HCT116 (cell line): ENCODE measurements around the gene TFB1M. TPM values are rescaled to one million over a fixed set of nuclear protein-coding genes. Genes with fewer than 3 reads are reported as not detected.

Source experiments
- ATAC-seq: fragments of 200-7000 bp; cut with Tn5 transposase; 2 replicates; pipeline ENCODE4 v1.9.1; 2020; ENCODE audit warnings: mild to moderate bottlenecking, moderate library complexity
- BruUV-seq: library from RNA; stranded (reverse); fragments of 400-500 nt; replicated peaks from 2 replicates; lab custom pipeline; 2021; lab: Mats Ljungman, UMichigan
- CTCF ChIA-PET: fragments of 300-600 bp; sonication (Branson Sonifier 250); formaldehyde crosslinking; loops from one replicate; lab custom pipeline; 2021; ENCODE audit warnings: antibody characterized with exemption; lab: Charles Lee
- POLR2A ChIA-PET: fragments of 300-600, 350-600 bp; sonication (Branson Sonifier 250); formaldehyde crosslinking; loops from one replicate; lab custom pipeline; 2021; ENCODE audit warnings: antibody characterized with exemption; lab: Charles Lee
- RAD21 ChIA-PET, 2 experiments: fragments of 300-600 bp; sonication (Branson Sonifier 250); formaldehyde crosslinking; loops; one replicate each; lab custom pipeline; 2023; ENCODE audit warnings: low total read pairs in 2 of 2; ENCODE audit not compliant: uncharacterized antibody in 2 of 2, unreplicated experiment in 2 of 2, low non-redundant PET in 1 of 2; lab: Charles Lee
- DNase-seq: peaks from one replicate; pipeline ENCODE4 v3.0.0-alpha.2; 2010; ENCODE audit warnings: low read depth, low spot score
- H2AFZ ChIP-seq: fragments of 200-600 bp; shearing (Covaris generic), sonication (generic); 2 replicates; pipeline ENCODE4 v1.6.1; 2017; ENCODE audit warnings: low read depth, mixed run types, mixed read lengths, antibody characterized with exemption, low read length; ENCODE audit not compliant: poor library complexity, severe bottlenecking
- H3K27ac ChIP-seq: 2 replicates; pipeline ENCODE4 v1.5.1; 2012; ENCODE audit warnings: low read depth, low read length
- H3K27me3 ChIP-seq: fragments of 200-600 bp; sonication (generic); 2 replicates; pipeline ENCODE4 v1.6.1; 2016; ENCODE audit warnings: mixed run types, low read length, mixed read lengths; ENCODE audit not compliant: insufficient read depth
- H3K36me3 ChIP-seq, 2 experiments: fragments of 200-500 bp in 1 of 2; fragments of 200-600 bp in 1 of 2; sonication (Bioruptor generic) in 1 of 2; sonication (generic) in 1 of 2; 2 replicates each; pipeline versions ENCODE4 v1.5.1 to v1.6.1; 2014 to 2016; ENCODE audit warnings: low read length in 2 of 2, inconsistent platforms in 1 of 2, mixed read lengths in 1 of 2, mixed run types in 1 of 2; ENCODE audit not compliant: insufficient read depth in 2 of 2, control insufficient read depth in 1 of 2
- H3K4me1 ChIP-seq, 2 experiments: fragments of 200-600 bp in 1 of 2; sonication (generic) in 1 of 2; 2 replicates each; pipeline versions ENCODE4 v1.5.1 to v1.6.1; 2012 to 2017; ENCODE audit warnings: low read length in 2 of 2, inconsistent platforms in 1 of 2, mild to moderate bottlenecking in 1 of 2, mixed read lengths in 1 of 2, mixed run types in 1 of 2, moderate library complexity in 1 of 2; ENCODE audit not compliant: insufficient read depth in 2 of 2, control insufficient read depth in 1 of 2
- H3K4me2 ChIP-seq: fragments of 200-600 bp; sonication (generic); 2 replicates; pipeline ENCODE4 v1.6.1; 2017; ENCODE audit warnings: mixed run types, low read length, mixed read lengths
- H3K4me3 ChIP-seq, 2 experiments: fragments of 200-600 bp in 1 of 2; sonication (generic) in 1 of 2; replicated peaks in 1 of 2; 2 replicates each; pipeline ENCODE4 v1.5.1; 2011 to 2016; ENCODE audit warnings: low read length in 2 of 2, control low read depth in 1 of 2, low read depth in 1 of 2, mild to moderate bottlenecking in 1 of 2, mixed read lengths in 1 of 2, mixed run types in 1 of 2
- H3K79me2 ChIP-seq: fragments of 200-600 bp; sonication (generic); 2 replicates; pipeline ENCODE4 v1.6.1; 2017; ENCODE audit warnings: mild to moderate bottlenecking, mixed run types, low read length, moderate library complexity, mixed read lengths; ENCODE audit not compliant: insufficient read depth
- H3K9ac ChIP-seq: fragments of 200-600 bp; sonication (generic); 2 replicates; pipeline ENCODE4 v1.6.1; 2016; ENCODE audit warnings: low read length, mixed read lengths
- H3K9me2 ChIP-seq: fragments of 200-600 bp; sonication (generic), shearing (Covaris generic); 2 replicates; pipeline ENCODE4 v1.6.1; 2017; ENCODE audit warnings: mixed run types, mild to moderate bottlenecking, moderate library complexity; ENCODE audit not compliant: insufficient read depth
- H3K9me3 ChIP-seq, 2 experiments: fragments of 200-500 bp in 1 of 2; fragments of 200-600 bp in 1 of 2; sonication (Bioruptor generic) in 1 of 2; sonication (generic) in 1 of 2; 2 replicates each; pipeline ENCODE4 v1.6.1; 2014 to 2017; ENCODE audit warnings: low read length in 2 of 2, mixed read lengths in 2 of 2, inconsistent platforms in 1 of 2, low read depth in 1 of 2, mild to moderate bottlenecking in 1 of 2, mixed run types in 1 of 2, moderate library complexity in 1 of 2; ENCODE audit not compliant: control insufficient read depth in 1 of 2, insufficient read depth in 1 of 2
- H4K20me1 ChIP-seq: fragments of 200-600 bp; sonication (generic), shearing (Covaris generic); 2 replicates; pipeline ENCODE4 v1.6.1; 2017; ENCODE audit warnings: mixed run types, mild to moderate bottlenecking, moderate library complexity; ENCODE audit not compliant: insufficient read depth
- ATF3 ChIP-seq: IDR thresholded peaks from 2 replicates; pipeline ENCODE4 v1.6.1; 2012
- CBX3 ChIP-seq: IDR thresholded peaks from 2 replicates; pipeline ENCODE4 v1.6.1; 2012; ENCODE audit warnings: low read depth
- CTCF ChIP-seq, 3 experiments: fragments of 200-600 bp in 1 of 3; sonication (generic) in 1 of 3; IDR thresholded peaks in 2 of 3; conservative IDR thresholded peaks in 1 of 3; 2 replicates each; pipeline ENCODE4 v1.5.1; 2012 to 2017; ENCODE audit warnings: low read depth in 2 of 3, low read length in 2 of 3, antibody characterized with exemption in 1 of 3, borderline replicate concordance in 1 of 3, control low read depth in 1 of 3, mild to moderate bottlenecking in 1 of 3, mixed read lengths in 1 of 3, mixed run types in 1 of 3, moderate library complexity in 1 of 3; ENCODE audit not compliant: insufficient read depth in 1 of 3
- EGR1 ChIP-seq: IDR thresholded peaks from 2 replicates; pipeline ENCODE4 v1.6.1; 2012; ENCODE audit warnings: low read depth
- EZH2phosphoT487 ChIP-seq: fragments of 200-600 bp; IDR thresholded peaks from 2 replicates; pipeline ENCODE4 v1.6.1; 2018; ENCODE audit warnings: antibody characterized with exemption, borderline replicate concordance
- JUND ChIP-seq: IDR thresholded peaks from 2 replicates; pipeline ENCODE4 v1.6.1; 2012
- POLR2A ChIP-seq: IDR thresholded peaks from 2 replicates; pipeline ENCODE4 v1.7.0; 2011; ENCODE audit warnings: borderline replicate concordance; ENCODE audit not compliant: insufficient read depth, insufficient read length; ENCODE audit errors: extremely low read depth
- RAD21 ChIP-seq: IDR thresholded peaks from 2 replicates; pipeline ENCODE4 v1.6.1; 2012; ENCODE audit warnings: low read depth, mild to moderate bottlenecking
- SIN3A ChIP-seq: IDR thresholded peaks from 2 replicates; pipeline ENCODE4 v1.6.1; 2012; ENCODE audit warnings: low read depth
- TCF7L2 ChIP-seq: IDR thresholded peaks from 2 replicates; pipeline ENCODE4 v1.7.0; 2011; ENCODE audit warnings: borderline replicate concordance, inconsistent platforms; ENCODE audit not compliant: insufficient read depth, insufficient read length; ENCODE audit errors: extremely low read depth
- ZNF274 ChIP-seq: fragments of 200-500 bp; sonication (Bioruptor generic); IDR thresholded peaks from 2 replicates; pipeline ENCODE4 v1.6.1; 2014; ENCODE audit warnings: mild to moderate bottlenecking, low read depth, low read length, inconsistent platforms
- intact Hi-C: fragments of 100-400 bp; cut with micrococcal nuclease; formaldehyde crosslinking; loops from 2 replicates; pipeline ENCODE4 v1.10.0; 2022
- total RNA-seq: library from RNA; stranded (reverse); gene quantifications from one replicate; pipeline ENCODE4 v1.2.1, GENCODE V29; 2021; ENCODE audit not compliant: unreplicated experiment

TFB1M gene
- total RNA-seq, 1 experiment from 2014 or later, result 43.8 TPM

GRCh38 chr6:155328539-155329459 lies 14.5 kb upstream of the TFB1M start:
- intact Hi-C loops, result loop anchor here (5.0 to 10.0 kb wide), 5 partner anchors 774 to 1719 kb away; no protein-coding TSS in a partner anchor
- RAD21 ChIA-PET, result no interaction called here
- no peak for ATAC-seq
- Histone ChIP-seq H3K9me2 (no peaks in the 10 kb centered on the region), H2AFZ (no peak overlapping the region), H3K27me3 (no peaks in the 10 kb centered on the region), H4K20me1 (no peaks in the 10 kb centered on the region), H3K4me1 (no peaks in the 10 kb centered on the region), H3K9ac (no peak overlapping the region), H3K4me2 (no peak overlapping the region), H3K9me3 (no peaks in the 10 kb centered on the region), H3K27ac (no peak overlapping the region), H3K79me2 (no peaks in the 10 kb centered on the region), H3K36me3 (no peaks in the 10 kb centered on the region), H3K4me3 (no peak overlapping the region)
- no peak for DNase-seq
- no peak for TF ChIP-seq RAD21
- TF ChIP-seq ZNF274, result no peak
- CTCF ChIA-PET, result interaction anchor here (1.0 kb wide), 1 partner anchor 200 kb away, joined by 4 read pairs; no protein-coding TSS in a partner anchor
- POLR2A ChIA-PET, result no interaction called here
- BruUV-seq, result no TSS peak

GRCh38 chr6:155328074-155328538 lies 13.8 kb upstream of the TFB1M start:
- H3K4me3 ChIP-seq, result no peak overlapping the region
- CTCF ChIA-PET, result interaction anchor here (1.0 kb wide), 2 partner anchors 11 to 204 kb away, joined by 4 to 7 read pairs; no protein-coding TSS in a partner anchor
- ATAC-seq, result no peak
- intact Hi-C loops, result loop anchor here (5.0 to 10.0 kb wide), 5 partner anchors 774 to 1719 kb away; no protein-coding TSS in a partner anchor
- RAD21 ChIA-PET, result no interaction called here
- H2AFZ ChIP-seq, result no peak overlapping the region
- H3K9ac ChIP-seq, result no peak overlapping the region
- no peaks in the 10 kb centered on the region for H3K4me1 ChIP-seq
- H3K27ac ChIP-seq, result no peak overlapping the region
- H3K36me3 ChIP-seq, result no peaks in the 10 kb centered on the region
- H3K27me3 ChIP-seq, result no peaks in the 10 kb centered on the region
- no peaks in the 10 kb centered on the region for H4K20me1 ChIP-seq
- no peak for TF ChIP-seq EGR1
- TF ChIP-seq POLR2A, result no peak
- TF ChIP-seq CTCF (IDR thresholded peaks at IDR 0.05 in 2 of 3, conservative IDR thresholded peaks at IDR 0.05 in 1 of 3; ENCODE audit: borderline replicate concordance in 1 of 3, insufficient read depth in 1 of 3, low read depth in 2 of 3, low read length in 2 of 3), result no peak
- TF ChIP-seq CBX3, result no peak
- no peak for TF ChIP-seq RAD21
- no peak for TF ChIP-seq SIN3A
- TF ChIP-seq TCF7L2, result no peak
- no peak for TF ChIP-seq ATF3
- TF ChIP-seq EZH2phosphoT487, result no peak
- TF ChIP-seq JUND, result no peak
- POLR2A ChIA-PET, result no interaction called here
- BruUV-seq, result no TSS peak
- H3K9me2 ChIP-seq, result no peaks in the 10 kb centered on the region
- no peak overlapping the region for H3K4me2 ChIP-seq
- H3K79me2 ChIP-seq, result no peaks in the 10 kb centered on the region
- H3K9me3 ChIP-seq, result no peaks in the 10 kb centered on the region
- no peak for DNase-seq
